Cardiac atrium fibroblast (primary cell): ENCODE data around the gene ASL. TPM values are rescaled to one million over a fixed set of nuclear protein-coding genes. Genes with fewer than 3 reads are reported as not detected.

Experiments
- total RNA-seq: library from RNA; depleted of rRNA; stranded (reverse); fragments of >200 nt; gene quantifications from 2 replicates; pipeline ENCODE4 v1.2.3, GENCODE V29; 2015

Gene ASL
- 74.2 and 77.1 TPM in 2 replicates for total RNA-seq

GRCh38 chr7:66075590-66076461, at the start of gene ASL:
Gene ASL (plus strand): TSS chr7:66075819. CDS start chr7:66076082, 263 bp downstream.

GRCh38 chr7:66114743-66115649, 39.4 kb downstream of the ASL start, which contains the start of gene CRCP:
Gene CRCP (plus strand): TSS chr7:66114847. CDS start chr7:66114963, 116 bp downstream.

Other genes with a start within 250 kb of the ASL start
- gene VKORC1L1, start 202.7 kb upstream of the ASL start, total RNA-seq = 11.6 and 16.5 TPM in 2 replicates
- gene GUSB, start 93.6 kb upstream of the ASL start, total RNA-seq = 12.1 and 14.4 TPM in 2 replicates
- 22.0 and 28.7 TPM in 2 replicates for gene CRCP, start 39.0 kb downstream of the ASL start, total RNA-seq
- gene TPST1, start 129.5 kb downstream of the ASL start, total RNA-seq = 33.2 and 37.7 TPM in 2 replicates